AG09319 (cell line): ENCODE measurements around the gene SLC26A8.
A peak's percentile ranks its signal among the peaks of the same experiment; 100 is the strongest.

Experiments used
- DNase-seq: peaks from one replicate; pipeline ENCODE4 v3.0.0-alpha.2; 2010; ENCODE audit warnings: low read depth; ENCODE audit errors: extremely low read depth
- TF ChIP-seq, protein P1 (sequence below): IDR thresholded peaks from 2 replicates; pipeline ENCODE4 v1.5.1; 2011; ENCODE audit warnings: low read depth, mild to moderate bottlenecking, inconsistent platforms, low read length, moderate library complexity

SLC26A8 gene

DNA sequence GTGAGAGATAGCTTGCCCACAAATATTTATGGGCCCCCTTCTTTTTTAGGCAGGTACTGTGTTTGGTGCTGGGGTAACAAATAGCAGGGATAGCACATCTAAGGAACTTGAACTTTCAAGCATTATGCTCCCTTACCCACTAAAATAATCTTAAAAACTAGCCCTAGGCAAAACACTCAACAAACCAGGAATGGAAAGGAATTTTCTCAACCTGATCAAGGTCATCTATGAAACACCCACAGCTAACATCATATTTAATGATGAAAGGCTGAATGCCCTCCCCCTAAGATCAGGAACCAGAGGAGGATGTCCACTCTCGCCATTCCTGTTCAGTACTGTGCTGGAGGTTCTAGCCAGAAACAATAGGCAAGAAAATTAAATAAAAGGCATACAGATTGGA, 94.8 kb downstream of the SLC26A8 start:
- TF ChIP-seq, protein P1, sequence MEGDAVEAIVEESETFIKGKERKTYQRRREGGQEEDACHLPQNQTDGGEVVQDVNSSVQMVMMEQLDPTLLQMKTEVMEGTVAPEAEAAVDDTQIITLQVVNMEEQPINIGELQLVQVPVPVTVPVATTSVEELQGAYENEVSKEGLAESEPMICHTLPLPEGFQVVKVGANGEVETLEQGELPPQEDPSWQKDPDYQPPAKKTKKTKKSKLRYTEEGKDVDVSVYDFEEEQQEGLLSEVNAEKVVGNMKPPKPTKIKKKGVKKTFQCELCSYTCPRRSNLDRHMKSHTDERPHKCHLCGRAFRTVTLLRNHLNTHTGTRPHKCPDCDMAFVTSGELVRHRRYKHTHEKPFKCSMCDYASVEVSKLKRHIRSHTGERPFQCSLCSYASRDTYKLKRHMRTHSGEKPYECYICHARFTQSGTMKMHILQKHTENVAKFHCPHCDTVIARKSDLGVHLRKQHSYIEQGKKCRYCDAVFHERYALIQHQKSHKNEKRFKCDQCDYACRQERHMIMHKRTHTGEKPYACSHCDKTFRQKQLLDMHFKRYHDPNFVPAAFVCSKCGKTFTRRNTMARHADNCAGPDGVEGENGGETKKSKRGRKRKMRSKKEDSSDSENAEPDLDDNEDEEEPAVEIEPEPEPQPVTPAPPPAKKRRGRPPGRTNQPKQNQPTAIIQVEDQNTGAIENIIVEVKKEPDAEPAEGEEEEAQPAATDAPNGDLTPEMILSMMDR = no peak
- no peak for DNase-seq

GRCh38 chr6:35926509-35927215, 97.8 kb downstream of the SLC26A8 start:
- TF ChIP-seq, protein P1 = no peak
- no peak for DNase-seq

DNA sequence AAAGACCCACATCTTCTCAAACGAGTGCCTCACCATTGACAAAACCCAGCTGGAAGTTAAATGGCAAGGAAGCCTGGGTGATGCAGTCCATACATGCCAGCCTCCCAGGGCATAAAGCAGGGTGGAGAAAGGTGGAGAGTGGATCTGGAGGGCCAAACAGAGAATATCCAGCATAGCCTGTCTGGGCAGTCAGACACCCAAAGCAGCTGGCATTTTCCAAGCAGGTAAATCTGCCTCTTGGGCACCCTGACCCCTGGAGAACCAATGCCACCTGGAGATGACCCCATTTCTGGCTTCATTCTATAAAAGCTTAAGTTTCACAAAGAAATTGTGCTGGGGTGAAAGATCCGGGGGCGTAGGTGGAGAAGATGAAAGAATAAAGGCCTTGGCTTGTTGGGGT, 98.5 kb downstream of the SLC26A8 start:
- TF ChIP-seq, protein P1 = no peak

DNA sequence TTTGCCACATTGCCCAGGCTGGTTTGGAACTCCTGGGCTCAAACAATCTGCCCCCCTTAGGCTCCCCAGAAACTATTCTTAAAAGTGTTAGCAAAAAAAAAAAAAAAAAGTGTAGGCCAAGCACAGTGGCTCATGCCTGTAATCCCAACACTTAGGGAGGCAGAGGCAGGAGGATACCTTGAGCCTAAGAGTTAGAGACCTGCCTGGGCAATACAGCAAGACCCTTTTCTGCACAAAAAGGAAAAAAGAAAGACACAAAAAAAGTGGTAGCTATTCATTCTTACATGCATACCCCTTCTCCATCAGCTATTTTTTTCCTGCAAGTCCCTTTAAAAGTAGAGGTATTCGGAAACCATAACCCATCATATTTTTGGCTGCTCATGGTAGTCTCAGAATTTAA, 100.3 kb downstream of the SLC26A8 start:
- TF ChIP-seq, protein P1 = no peak
- no peak for DNase-seq

More for the DNA sequence above, 98.5 kb downstream of the SLC26A8 start:
- DNase-seq = no peak

DNA sequence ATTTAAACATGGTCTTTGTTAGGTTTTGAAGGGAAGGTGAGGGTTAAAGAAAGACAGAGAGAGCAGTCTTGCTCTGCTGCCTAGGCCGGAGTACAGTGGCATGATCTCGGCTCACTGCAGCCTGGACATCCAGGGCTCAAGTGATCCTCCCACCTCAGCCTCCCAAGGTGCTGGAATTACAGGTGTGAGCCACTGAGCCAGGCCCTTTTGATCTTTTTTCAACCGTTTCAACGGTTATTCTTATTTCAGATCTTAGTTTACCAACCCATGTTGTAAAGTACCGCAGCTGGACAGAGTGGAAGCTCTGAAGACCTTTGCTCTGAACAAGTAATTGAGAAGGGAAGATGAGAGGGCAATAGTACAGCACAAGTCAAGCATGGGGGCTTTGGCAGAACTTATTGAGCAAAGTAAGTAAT, 102.3 kb downstream of the SLC26A8 start:
- TF ChIP-seq, protein P1 = no peak
- DNase-seq = no peak

DNA sequence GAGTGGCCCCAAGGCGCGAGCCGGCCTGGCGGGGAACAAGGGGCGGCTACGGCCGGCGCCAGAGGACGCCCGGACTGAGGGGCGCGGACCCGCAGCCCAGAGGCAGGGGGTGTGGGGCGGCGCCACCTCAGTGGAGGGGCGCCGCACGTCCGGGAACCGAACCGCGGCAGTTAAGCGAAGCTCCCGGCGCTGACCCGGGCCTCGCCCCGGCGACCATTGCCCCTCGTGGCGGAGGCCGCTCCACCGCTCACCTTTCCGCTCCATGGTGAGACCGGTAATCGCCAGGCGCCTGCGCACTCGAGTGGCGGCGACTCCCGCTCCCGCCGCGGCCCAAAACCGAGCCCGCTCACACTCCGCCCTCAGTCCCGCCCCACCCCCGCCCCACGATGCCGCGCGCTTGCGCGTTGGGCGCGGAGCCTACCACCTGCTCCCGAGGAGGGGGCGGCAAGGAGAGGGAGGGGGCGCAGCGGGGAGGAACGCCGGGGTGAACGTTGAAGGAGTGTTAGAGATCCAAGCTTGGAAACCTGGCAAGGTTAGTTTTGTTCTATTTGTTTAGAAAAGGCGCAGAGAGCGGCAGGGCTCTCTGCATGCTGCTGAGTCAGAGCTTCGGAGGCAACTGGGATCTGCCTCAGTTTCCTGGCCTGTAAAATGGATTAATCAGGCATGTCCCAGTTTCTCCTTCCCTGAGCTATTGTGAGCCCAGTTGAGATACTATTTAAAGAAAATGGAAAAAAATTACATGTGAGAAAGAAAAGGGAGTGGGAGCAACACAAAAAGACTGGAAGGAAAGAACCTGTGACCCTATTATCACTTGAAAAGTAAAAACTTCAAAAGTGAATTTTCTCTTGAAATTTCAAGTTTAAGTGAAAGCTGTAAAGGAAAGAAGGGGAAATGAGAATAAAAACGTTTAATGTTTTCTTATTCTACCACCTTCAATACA, 103.4 kb downstream of the SLC26A8 start, which contains the start of gene SRPK1:
TSS of gene SRPK1 (minus strand) at position 306 of the 940 bp plus-strand sequence. CDS start at position 264, 42 bp downstream.
- peak; percentile 39 for DNase-seq
- TF ChIP-seq, protein P1 = no peak
